Liver (tissue), 3 donors: ENCODE data around the gene CD248.

Experiments used
- JUND ChIP-seq, 2 donors: IDR thresholded peaks; 2 replicates each; pipeline ENCODE4 v1.6.1; 2016; ENCODE audit warnings: antibody characterized with exemption in 2 of 2
- YY1 ChIP-seq: IDR thresholded peaks from 2 replicates; pipeline ENCODE4 v1.6.1; 2016; ENCODE audit warnings: antibody characterized with exemption, mild to moderate bottlenecking
- TF ChIP-seq, protein P1 (sequence below): fragments of 150-350 bp; IDR thresholded peaks from 2 replicates; pipeline ENCODE4 v1.5.1; 2017; ENCODE audit warnings: improper control_type of control experiment, low read depth, low read length; ENCODE audit not compliant: missing input control
- TF ChIP-seq, protein P2 (sequence below): IDR thresholded peaks from 2 replicates; pipeline ENCODE4 v1.6.1; 2016; ENCODE audit warnings: antibody characterized with exemption
- donor health status: healthy.
- donor health status: healthy.

DNA sequence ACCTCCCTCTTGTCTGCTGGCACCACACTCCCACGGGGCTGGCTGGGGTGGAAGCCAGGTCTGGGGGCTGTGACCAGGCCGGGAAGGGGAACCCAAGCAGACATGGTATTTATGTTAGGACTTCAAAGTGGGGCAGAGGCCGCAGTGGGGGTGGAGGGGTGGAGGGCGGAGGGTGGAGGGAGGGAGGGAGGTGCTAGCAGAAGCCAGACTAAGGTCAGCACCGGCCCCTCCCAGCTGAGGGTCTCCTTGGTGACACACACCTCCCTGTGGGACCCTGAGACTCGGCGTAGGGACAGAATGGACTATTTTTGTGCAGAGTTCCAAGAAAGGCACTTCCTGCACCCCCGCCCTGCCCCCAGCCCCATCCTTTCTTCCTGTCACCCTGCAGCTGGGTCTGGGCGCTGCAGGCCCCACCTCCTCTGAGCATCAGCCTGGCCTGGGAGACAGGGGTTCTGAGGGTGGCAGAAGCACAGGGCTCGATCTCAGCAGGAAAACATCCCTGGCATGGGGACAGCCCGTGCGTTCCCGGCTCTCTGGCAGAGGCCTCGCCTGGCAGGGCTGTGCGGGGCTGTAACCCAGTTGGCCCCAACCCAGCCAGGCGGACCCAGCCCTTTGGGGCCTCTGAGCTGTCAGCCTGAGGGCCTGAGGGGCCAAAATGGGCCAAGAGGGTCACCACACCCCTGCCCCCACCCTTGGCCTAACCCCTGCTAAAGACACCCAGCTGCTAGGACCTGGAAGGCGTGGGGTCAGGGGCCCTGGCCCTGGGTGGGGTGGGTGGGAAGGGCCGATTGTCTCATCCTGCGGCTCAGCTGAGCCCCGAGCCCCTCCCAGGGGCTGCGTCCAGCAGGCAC is 9.6 kb upstream of the CD248 start:
- TF ChIP-seq, protein P1, sequence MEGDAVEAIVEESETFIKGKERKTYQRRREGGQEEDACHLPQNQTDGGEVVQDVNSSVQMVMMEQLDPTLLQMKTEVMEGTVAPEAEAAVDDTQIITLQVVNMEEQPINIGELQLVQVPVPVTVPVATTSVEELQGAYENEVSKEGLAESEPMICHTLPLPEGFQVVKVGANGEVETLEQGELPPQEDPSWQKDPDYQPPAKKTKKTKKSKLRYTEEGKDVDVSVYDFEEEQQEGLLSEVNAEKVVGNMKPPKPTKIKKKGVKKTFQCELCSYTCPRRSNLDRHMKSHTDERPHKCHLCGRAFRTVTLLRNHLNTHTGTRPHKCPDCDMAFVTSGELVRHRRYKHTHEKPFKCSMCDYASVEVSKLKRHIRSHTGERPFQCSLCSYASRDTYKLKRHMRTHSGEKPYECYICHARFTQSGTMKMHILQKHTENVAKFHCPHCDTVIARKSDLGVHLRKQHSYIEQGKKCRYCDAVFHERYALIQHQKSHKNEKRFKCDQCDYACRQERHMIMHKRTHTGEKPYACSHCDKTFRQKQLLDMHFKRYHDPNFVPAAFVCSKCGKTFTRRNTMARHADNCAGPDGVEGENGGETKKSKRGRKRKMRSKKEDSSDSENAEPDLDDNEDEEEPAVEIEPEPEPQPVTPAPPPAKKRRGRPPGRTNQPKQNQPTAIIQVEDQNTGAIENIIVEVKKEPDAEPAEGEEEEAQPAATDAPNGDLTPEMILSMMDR, result no peak
- TF ChIP-seq, protein P2, sequence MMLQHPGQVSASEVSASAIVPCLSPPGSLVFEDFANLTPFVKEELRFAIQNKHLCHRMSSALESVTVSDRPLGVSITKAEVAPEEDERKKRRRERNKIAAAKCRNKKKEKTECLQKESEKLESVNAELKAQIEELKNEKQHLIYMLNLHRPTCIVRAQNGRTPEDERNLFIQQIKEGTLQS, result no peak
- TF ChIP-seq YY1 (no peak), JUND (IDR thresholded peaks at IDR 0.05) (no peak)
